AG04449 (cell line): ENCODE results near the gene TMEM229B.
A peak's percentile ranks its signal among the peaks of the same experiment; 100 is the strongest.

Experiments
- CTCF ChIA-PET: fragments of 350-600 bp; formaldehyde crosslinking; extraction: SDS; loops from one replicate; lab custom pipeline; 2021; ENCODE audit warnings: antibody characterized with exemption; lab: Yijun Ruan, JAX
- POLR2A ChIA-PET: fragments of 400-600, 350-600 bp; formaldehyde crosslinking; extraction: SDS; loops from one replicate; lab custom pipeline; 2020; ENCODE audit warnings: antibody characterized with exemption, inconsistent platforms; lab: Yijun Ruan, JAX
- DNase-seq: peaks from one replicate; pipeline ENCODE4 v3.0.0-alpha.2; 2010; ENCODE audit warnings: low read depth, low spot score
- H3K4me3 ChIP-seq: 2 replicates; pipeline ENCODE4 v1.5.1; 2011; ENCODE audit warnings: low read depth, mild to moderate bottlenecking, control low read depth, low read length
- TF ChIP-seq, protein P1 (sequence below): IDR thresholded peaks from one replicate; pipeline ENCODE4 v1.5.1; 2011; ENCODE audit warnings: mild to moderate bottlenecking, moderate library complexity, low read length, control low read depth, inconsistent platforms; ENCODE audit not compliant: insufficient read depth; ENCODE audit errors: missing control alignments

TMEM229B gene

GRCh38 chr14:67487937-67488893 lies at the start of gene TMEM229B:
TSS of gene TMEM229B (minus strand) at chr14:67488721. CDS start at chr14:67473923, 14,798 bp downstream.
- TF ChIP-seq, protein P1, sequence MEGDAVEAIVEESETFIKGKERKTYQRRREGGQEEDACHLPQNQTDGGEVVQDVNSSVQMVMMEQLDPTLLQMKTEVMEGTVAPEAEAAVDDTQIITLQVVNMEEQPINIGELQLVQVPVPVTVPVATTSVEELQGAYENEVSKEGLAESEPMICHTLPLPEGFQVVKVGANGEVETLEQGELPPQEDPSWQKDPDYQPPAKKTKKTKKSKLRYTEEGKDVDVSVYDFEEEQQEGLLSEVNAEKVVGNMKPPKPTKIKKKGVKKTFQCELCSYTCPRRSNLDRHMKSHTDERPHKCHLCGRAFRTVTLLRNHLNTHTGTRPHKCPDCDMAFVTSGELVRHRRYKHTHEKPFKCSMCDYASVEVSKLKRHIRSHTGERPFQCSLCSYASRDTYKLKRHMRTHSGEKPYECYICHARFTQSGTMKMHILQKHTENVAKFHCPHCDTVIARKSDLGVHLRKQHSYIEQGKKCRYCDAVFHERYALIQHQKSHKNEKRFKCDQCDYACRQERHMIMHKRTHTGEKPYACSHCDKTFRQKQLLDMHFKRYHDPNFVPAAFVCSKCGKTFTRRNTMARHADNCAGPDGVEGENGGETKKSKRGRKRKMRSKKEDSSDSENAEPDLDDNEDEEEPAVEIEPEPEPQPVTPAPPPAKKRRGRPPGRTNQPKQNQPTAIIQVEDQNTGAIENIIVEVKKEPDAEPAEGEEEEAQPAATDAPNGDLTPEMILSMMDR = no peak
- ChIA-PET CTCF (interaction anchor here (1.4 to 2.3 kb wide), 2 partner anchors 13 to 82 kb away, joined by 4 to 5 read pairs; no protein-coding TSS in a partner anchor), POLR2A (no interaction called here)
- H3K4me3 ChIP-seq = no peak within 1 kb of the TSS
- DNase-seq = no peak

- no peak for DNase-seq
- H3K4me3 ChIP-seq = no peak overlapping the region
- ChIA-PET CTCF (interaction anchor here (0.8 to 3.3 kb wide), 3 partner anchors 10 to 40 kb away, joined by 3 to 20 read pairs (median 10); no protein-coding TSS in a partner anchor), POLR2A (no interaction called here)
- TF ChIP-seq, protein P1 = no peak
Observed at GRCh38 chr14:67537736-67538135, 49.2 kb upstream of the TMEM229B start.

DNA sequence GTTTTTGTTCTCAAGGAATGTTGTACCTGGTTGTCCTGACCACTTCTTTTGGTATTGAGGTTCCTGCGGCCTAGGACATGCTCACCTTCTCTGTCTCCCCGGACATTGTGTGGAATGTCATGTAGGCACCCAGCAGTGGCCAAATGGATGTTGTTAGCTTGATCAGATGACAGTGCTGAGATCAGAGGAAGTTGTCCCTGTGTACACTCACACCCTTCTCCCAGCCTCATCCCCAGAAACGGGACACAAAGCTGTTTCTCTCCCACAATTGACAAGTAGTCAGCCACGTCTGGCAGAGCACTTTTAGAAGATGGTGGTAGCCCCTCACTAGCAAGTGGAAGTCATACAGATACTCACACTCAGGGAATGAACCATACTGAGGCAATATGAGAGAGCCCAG lies 47.6 kb upstream of the TMEM229B start:
- TF ChIP-seq, protein P1 = no peak
- no peak for DNase-seq
- ChIA-PET CTCF (interaction anchor here (1.5 to 2.8 kb wide), 3 partner anchors 9 to 168 kb away, joined by 7 to 10 read pairs (median 10); no protein-coding TSS in a partner anchor), POLR2A (no interaction called here)
- H3K4me3 ChIP-seq = no peak overlapping the region

DNA sequence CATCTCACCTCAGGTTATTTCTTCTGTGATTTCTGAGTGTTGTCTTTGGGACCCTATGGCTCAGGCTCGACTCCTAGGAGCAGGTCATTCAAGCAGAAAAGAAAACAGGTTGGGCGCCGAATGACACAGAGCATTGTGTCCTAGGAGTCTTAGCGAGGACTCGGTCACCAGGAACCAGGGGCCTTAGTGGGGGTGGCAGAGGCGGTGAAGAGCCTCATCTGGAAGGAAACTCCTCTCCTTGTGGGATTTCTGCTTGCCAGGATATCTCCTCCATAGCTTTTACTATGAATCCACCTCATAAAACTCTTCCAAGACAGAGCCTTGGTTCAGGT lies 45.2 kb upstream of the TMEM229B start:
- ChIA-PET POLR2A (no interaction called here), CTCF (interaction anchor here (1.6 to 4.6 kb wide), 2 partner anchors 38 to 107 kb away, joined by 4 to 22 read pairs; no protein-coding TSS in a partner anchor)
- TF ChIP-seq, protein P1 = no peak
- peak overlapping the region; percentile 54 for H3K4me3 ChIP-seq
- no peak for DNase-seq

DNA sequence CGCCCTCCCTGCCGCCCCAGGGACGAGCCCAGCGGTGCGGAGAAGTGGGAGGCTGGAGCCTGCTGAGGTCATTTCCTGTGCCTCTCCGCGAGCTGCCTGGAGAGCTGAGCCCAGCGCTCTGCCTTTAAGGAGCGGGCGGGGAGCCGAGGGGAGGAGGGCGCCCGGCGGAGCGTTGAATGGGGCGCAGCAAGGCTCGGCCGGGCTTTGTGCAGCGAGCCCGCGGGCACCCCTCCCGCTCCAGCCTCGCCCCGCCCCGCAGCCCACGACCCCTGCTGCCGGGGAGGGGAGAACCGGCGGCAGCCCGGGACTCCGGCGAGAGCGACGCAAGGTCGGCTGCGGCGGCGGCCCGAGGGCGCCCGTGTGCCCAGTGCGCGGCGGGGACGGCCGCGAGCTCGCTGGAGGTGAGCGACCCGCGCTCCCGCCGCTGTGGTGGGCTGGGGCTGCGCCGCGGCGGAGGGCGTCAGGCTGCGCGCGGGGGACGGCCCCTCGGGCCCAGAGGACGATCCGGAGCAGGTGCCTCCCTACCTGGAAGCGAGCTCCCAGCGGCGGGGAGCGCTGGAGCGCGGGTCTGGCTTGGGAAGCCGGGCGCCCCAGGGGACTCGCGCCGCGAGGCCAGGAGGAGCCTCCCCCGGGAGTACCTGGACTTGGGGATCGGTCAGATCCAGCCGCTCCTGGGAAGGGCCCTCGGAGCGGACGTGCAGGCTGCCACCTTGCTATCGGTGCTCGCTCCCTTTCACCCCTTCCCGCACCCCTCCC lies 44.7 kb upstream of the TMEM229B start, which contains the start of gene PLEKHH1:
PLEKHH1 (plus strand) TSS at position 293 of the 756 bp plus-strand sequence. CDS start 8,578 bp downstream, outside the sequence.
- ChIA-PET CTCF (interaction anchor here (1.1 to 4.6 kb wide), 4 partner anchors 11 to 106 kb away, joined by 3 to 22 read pairs (median 4); no protein-coding TSS in a partner anchor), POLR2A (no interaction called here)
- TF ChIP-seq, protein P1 = no peak
- H3K4me3 ChIP-seq = peak within 1 kb of the TSS; percentile 54
- no peak for DNase-seq
